Pulmonary artery endothelial cell (primary cell): Measurements from ENCODE around the gene TTLL9. TPM values are rescaled to one million over a fixed set of nuclear protein-coding genes. Genes with fewer than 3 reads are reported as not detected.

ENCODE experiments used
- DNase-seq: peaks from one replicate; pipeline ENCODE4 v3.0.0-alpha.2; 2011; ENCODE audit warnings: low read depth, low spot score
- total RNA-seq: library from RNA; depleted of rRNA; stranded (reverse); fragments of >200 nt; gene quantifications from 2 replicates; pipeline ENCODE4 v1.2.3, GENCODE V29; 2014

Gene TTLL9
- total RNA-seq, 1 donor from 2014 or later: 0.07 TPM

GRCh38 chr20:31836853-31837608, 33.4 kb upstream of the TTLL9 start:
- no peak for DNase-seq

- no peak for DNase-seq
Observed at GRCh38 chr20:31837896-31838397, 32.5 kb upstream of the TTLL9 start.

GRCh38 chr20:31838646-31839292, 31.7 kb upstream of the TTLL9 start:
- DNase-seq: no peak

GRCh38 chr20:31839782-31840487, 30.5 kb upstream of the TTLL9 start:
- no peak for DNase-seq

- no peak for DNase-seq
Observed at GRCh38 chr20:31840906-31841816, 29.3 kb upstream of the TTLL9 start.

GRCh38 chr20:31841928-31842327, 28.5 kb upstream of the TTLL9 start:
- no peak for DNase-seq

- no peak for DNase-seq
Observed at GRCh38 chr20:31842471-31843157, 27.8 kb upstream of the TTLL9 start.

- no peak for DNase-seq
Observed at GRCh38 chr20:31843288-31843687, 27.1 kb upstream of the TTLL9 start.

DNA sequence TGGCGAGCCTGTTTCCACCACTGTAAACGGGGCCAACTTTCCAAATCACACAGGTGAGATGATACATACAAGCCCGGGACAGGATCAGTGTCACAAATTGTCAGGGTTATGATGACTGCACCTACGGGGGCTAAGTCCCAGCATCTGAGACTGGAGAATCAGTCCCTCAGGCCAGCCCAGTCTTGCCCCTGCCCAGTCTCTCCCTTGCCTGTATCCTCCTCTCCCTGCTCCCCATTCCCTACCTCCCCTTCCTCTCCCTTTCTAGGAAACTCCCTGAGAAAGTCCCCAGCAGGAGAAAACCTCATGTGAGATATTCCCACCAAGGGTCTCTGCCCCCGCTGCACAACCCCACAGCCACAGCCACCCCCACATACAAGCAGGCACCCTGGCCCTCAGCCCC, 26.6 kb upstream of the TTLL9 start:
- DNase-seq: no peak

GRCh38 chr20:31844737-31845299, 25.6 kb upstream of the TTLL9 start:
- no peak for DNase-seq

DNA sequence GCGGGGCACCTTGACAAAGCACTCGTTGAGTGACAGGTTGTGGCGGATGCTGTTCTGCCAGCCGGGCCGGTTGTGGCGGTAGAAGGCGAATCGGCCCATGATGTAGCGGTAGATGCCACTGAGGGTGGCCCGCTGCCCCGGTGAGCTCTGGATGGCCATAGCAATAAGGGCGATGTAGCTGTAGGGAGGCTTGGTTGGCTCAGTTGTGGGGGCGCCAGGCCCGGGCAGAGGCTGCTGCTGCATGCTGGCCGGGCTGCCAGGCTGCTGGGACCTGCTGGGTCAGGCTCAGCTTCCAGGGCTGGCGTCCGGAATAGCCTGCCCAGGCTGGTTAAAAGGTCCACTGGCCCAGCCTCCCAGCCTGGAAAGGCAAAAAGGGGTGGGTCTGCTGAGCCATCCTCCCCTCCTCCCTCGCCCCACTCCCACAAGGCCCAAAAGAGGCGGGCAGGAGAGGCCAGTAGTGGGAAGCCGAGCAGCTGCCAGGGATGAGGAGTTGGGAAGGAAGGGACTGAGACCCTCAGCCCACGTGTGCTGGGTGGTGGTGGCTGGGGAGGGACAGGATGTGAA, 25.1 kb upstream of the TTLL9 start, which contains the start of gene FOXS1:
Gene FOXS1, minus strand, starts transcription at position 305 of the 564 bp plus-strand sequence. Its CDS starts 62 bp downstream, at position 243.
- no peak for DNase-seq

DNA sequence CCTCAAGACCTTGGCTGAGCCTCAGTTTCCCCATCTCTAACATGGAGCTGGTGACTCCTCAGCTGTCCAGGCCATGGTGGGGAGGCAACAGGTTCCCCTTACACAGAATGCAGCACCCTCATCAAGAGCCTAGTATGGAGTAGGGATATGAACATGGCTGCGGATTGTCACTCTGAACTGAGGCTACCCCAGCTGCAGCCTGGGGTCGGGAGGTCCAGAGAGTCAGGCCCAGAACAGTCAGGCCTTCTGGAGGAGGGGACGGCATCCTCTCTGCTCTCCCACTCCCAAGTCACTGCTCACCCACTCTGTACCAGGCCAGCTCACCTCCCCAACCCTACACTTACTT, 23.7 kb upstream of the TTLL9 start:
- no peak for DNase-seq

GRCh38 chr20:31848088-31848999, 22.1 kb upstream of the TTLL9 start:
- DNase-seq: no peak

- DNase-seq: no peak
Observed at GRCh38 chr20:31849306-31849930, 21.0 kb upstream of the TTLL9 start.

DNA sequence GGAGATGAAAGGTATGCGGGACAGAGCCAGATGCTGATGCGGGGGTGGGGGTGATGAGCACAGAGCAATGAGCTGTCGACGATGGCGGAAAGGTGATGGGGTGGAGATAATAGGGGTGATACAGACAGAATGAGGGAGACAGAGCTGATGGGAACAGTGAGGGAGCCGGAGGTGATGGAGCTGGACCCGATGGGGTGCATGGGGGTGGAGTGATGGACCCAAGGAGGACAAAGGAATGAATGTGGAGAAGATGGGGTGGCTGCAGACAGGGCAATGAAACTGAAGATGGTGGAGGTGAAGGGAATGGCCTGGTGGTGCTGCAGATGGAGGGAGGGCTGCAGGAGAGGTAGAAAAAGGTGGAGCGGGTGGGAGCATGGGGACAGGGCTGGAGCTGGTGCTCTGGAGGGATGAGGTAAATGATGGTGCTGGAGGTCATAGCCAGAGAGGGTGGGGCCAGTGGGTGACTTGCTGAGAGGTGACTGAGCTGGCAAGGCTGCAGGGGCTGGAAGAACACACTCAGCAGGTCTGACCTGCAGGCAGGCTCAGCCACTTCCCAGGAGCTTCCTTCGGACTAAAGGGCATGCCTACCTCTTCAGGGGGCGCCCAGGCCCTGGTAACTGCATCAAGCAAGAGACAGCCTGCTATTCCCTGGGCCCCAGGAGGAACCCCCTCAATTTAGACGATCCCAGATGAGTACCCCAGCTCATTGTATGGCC, 19.0 kb upstream of the TTLL9 start:
- no peak for DNase-seq

DNA sequence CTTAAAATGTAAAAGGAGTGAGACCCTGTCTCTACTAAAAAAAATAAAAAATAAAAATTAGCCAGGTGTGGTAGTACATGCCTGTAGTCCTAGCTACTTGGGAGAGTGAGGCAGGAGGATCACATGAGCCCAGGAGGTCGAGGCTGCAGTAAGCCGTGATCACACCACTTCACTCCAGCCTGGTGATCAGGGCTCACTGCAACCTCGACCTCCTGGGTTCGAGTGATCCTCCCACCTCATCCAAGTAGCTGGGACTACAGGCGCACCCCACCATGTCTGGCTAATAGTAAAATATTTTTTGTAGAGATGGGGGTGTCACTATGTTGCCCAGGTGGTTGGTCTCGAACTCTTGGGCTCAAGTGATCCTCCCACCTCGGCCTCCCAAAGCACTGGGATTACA, 17.0 kb upstream of the TTLL9 start:
- no peak for DNase-seq

GRCh38 chr20:31856516-31856915, 13.9 kb upstream of the TTLL9 start:
- no peak for DNase-seq
